DOHH2 (cell line): ENCODE results near the gene CACNA1D.

ENCODE experiments used
- H3F3A ChIP-seq: fragments of 200-600 bp; sonication (generic), shearing (Covaris generic); 2 replicates; pipeline ENCODE4 v1.6.0; 2016; ENCODE audit warnings: antibody characterized with exemption, mild to moderate bottlenecking; ENCODE audit not compliant: control insufficient read depth, insufficient read depth
- H3K27ac ChIP-seq: fragments of 200-600 bp; sonication (generic); 2 replicates; pipeline ENCODE4 v1.5.1; 2014; ENCODE audit warnings: low read depth, mild to moderate bottlenecking, low read length, moderate library complexity
- H3K27me3 ChIP-seq: fragments of 200-600 bp; sonication (generic); 2 replicates; pipeline ENCODE4 v1.6.1; 2014; ENCODE audit warnings: mild to moderate bottlenecking, low read length, mixed read lengths; ENCODE audit not compliant: control insufficient read depth
- H3K36me3 ChIP-seq: fragments of 200-600 bp; sonication (generic); 2 replicates; pipeline ENCODE4 v1.6.1; 2014; ENCODE audit warnings: mild to moderate bottlenecking, low read length, moderate library complexity, mixed read lengths; ENCODE audit not compliant: control insufficient read depth
- H3K4me1 ChIP-seq: fragments of 200-600 bp; sonication (generic); 2 replicates; pipeline ENCODE4 v1.6.1; 2014; ENCODE audit warnings: mild to moderate bottlenecking, low read length, mixed read lengths; ENCODE audit not compliant: control insufficient read depth
- H3K4me2 ChIP-seq: fragments of 200-600 bp; sonication (generic); 2 replicates; pipeline ENCODE4 v1.6.0; 2014; ENCODE audit warnings: mild to moderate bottlenecking, low read length, moderate library complexity
- H3K4me3 ChIP-seq: fragments of 200-600 bp; sonication (generic); 2 replicates; pipeline ENCODE4 v1.5.1; 2014; ENCODE audit warnings: mild to moderate bottlenecking, low read length, mixed read lengths
- H3K79me2 ChIP-seq: fragments of 200-600 bp; sonication (generic); 2 replicates; pipeline ENCODE4 v1.6.1; 2014; ENCODE audit warnings: mild to moderate bottlenecking, low read length, mixed read lengths; ENCODE audit not compliant: control insufficient read depth
- H3K9me2 ChIP-seq: fragments of 200-600 bp; sonication (generic); replicated peaks from 2 replicates; pipeline ENCODE4 v1.6.1; 2014; ENCODE audit warnings: mild to moderate bottlenecking, low read length, mixed read lengths; ENCODE audit not compliant: control insufficient read depth
- H3K9me3 ChIP-seq: fragments of 200-600 bp; sonication (generic); 2 replicates; pipeline ENCODE4 v1.6.1; 2014; ENCODE audit warnings: antibody characterized with exemption, low read length, mixed read lengths; ENCODE audit not compliant: control insufficient read depth, insufficient read depth
- H4K20me1 ChIP-seq: fragments of 200-600 bp; sonication (generic); 2 replicates; pipeline ENCODE4 v1.6.0; 2014; ENCODE audit warnings: low read depth, mild to moderate bottlenecking, antibody characterized with exemption, low read length, moderate library complexity; ENCODE audit not compliant: control insufficient read depth, insufficient read depth
- EZH2phosphoT487 ChIP-seq: fragments of 200-600 bp; sonication (generic); IDR thresholded peaks from 2 replicates; pipeline ENCODE4 v1.6.1; 2017; ENCODE audit warnings: borderline replicate concordance, mild to moderate bottlenecking, antibody characterized with exemption, low read length, moderate library complexity, mixed read lengths
- TF ChIP-seq, protein P1 (sequence below): fragments of 200-600 bp; sonication (generic); IDR thresholded peaks from one replicate; pipeline ENCODE4 v1.5.1; 2014; ENCODE audit warnings: antibody characterized with exemption, mild to moderate bottlenecking, low read depth, low read length; ENCODE audit not compliant: poor library complexity, severe bottlenecking

Gene CACNA1D

DNA sequence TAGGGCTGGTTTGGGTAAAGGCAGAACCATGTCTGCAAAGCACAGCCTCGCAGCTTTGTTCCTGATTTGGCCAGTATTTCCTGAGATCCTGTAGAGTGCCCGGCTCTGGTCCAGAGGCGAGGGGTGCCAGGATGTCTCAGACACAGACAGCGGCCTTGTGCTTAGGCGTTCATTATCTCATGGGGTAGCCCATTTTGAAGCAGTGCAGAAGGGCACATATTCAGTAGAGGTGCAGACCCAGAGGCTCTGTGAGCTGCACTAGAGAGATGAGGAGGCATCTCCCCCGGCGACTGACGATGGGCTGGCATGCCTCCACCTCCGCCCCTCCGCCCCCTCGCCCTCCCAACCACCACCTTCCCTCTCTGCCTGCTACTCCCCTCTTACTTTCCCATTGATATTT is 181.5 kb downstream of the CACNA1D start:
- H3K9me3 ChIP-seq, result no peaks in the 10 kb centered on the region
- H3K9me2 ChIP-seq, result no peaks in the 10 kb centered on the region
- no peak overlapping the region for H3K4me2 ChIP-seq
- no peaks in the 10 kb centered on the region for H3K36me3 ChIP-seq
- H3K27ac ChIP-seq, result no peak overlapping the region
- H3K27me3 ChIP-seq, result peaks cover 3% of the 10 kb centered on the region; the same call in 1 of the 2 replicates
- H3K4me3 ChIP-seq, result no peak overlapping the region
- no peaks in the 10 kb centered on the region for H4K20me1 ChIP-seq
- no peaks in the 10 kb centered on the region for H3K79me2 ChIP-seq
- H3F3A ChIP-seq, result no peaks in the 10 kb centered on the region
- no peaks in the 10 kb centered on the region for H3K4me1 ChIP-seq
- TF ChIP-seq EZH2phosphoT487, result no peak
- TF ChIP-seq, protein P1, sequence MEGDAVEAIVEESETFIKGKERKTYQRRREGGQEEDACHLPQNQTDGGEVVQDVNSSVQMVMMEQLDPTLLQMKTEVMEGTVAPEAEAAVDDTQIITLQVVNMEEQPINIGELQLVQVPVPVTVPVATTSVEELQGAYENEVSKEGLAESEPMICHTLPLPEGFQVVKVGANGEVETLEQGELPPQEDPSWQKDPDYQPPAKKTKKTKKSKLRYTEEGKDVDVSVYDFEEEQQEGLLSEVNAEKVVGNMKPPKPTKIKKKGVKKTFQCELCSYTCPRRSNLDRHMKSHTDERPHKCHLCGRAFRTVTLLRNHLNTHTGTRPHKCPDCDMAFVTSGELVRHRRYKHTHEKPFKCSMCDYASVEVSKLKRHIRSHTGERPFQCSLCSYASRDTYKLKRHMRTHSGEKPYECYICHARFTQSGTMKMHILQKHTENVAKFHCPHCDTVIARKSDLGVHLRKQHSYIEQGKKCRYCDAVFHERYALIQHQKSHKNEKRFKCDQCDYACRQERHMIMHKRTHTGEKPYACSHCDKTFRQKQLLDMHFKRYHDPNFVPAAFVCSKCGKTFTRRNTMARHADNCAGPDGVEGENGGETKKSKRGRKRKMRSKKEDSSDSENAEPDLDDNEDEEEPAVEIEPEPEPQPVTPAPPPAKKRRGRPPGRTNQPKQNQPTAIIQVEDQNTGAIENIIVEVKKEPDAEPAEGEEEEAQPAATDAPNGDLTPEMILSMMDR, result no peak

DNA sequence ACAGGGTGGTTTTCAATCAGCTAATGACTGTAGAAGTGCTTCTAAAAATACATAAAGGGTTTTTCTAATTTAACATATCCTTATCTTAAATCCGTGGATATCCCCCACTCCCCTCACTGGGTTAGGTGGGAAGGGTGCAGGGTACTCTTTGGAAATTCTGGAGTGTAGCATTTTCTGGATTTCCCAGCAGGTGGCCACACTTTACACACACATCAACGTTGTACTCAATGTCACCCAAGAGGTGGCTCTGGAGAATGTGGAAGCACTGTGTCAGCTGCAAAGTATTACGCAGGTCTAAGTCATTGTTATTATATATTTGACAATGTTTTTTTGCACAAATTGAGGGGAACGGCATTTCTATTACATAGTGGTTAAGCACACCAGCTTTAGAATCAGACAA is 183.0 kb downstream of the CACNA1D start:
- Histone ChIP-seq H4K20me1 (no peaks in the 10 kb centered on the region), H3K9me3 (no peaks in the 10 kb centered on the region), H3K79me2 (no peaks in the 10 kb centered on the region), H3K4me3 (no peak overlapping the region), H3K4me1 (no peaks in the 10 kb centered on the region), H3K27ac (no peak overlapping the region), H3K27me3 (peaks cover 6% of the 10 kb centered on the region; the same call in 1 of the 2 replicates), H3F3A (no peaks in the 10 kb centered on the region), H3K9me2 (no peaks in the 10 kb centered on the region), H3K36me3 (no peaks in the 10 kb centered on the region), H3K4me2 (no peak overlapping the region)
- TF ChIP-seq EZH2phosphoT487, result no peak
- TF ChIP-seq, protein P1, result peak; percentile 56

DNA sequence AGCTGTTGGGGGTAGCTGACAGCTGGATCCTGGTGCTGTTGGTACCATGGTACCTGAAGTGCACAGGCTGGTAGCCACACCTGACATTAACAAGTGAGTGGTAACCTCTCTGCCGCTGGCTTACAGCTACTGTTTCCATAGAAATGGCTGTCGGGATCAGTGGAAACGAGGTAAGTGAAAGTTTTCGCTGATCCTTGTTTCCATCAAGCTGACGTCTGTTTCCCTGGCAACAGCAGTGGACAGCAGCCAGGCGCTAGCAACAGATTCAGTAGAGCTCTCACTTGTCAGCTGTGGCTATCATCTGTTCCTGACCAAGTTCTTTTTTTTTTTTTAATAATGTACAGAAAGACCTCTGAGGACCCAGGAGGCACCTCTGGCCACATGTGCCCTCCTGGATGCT is 185.6 kb downstream of the CACNA1D start:
- Histone ChIP-seq H3K27ac (no peak overlapping the region), H3F3A (no peaks in the 10 kb centered on the region), H3K9me3 (no peaks in the 10 kb centered on the region), H3K4me1 (no peaks in the 10 kb centered on the region), H3K4me3 (no peak overlapping the region), H3K9me2 (no peaks in the 10 kb centered on the region), H3K36me3 (no peaks in the 10 kb centered on the region), H3K27me3 (peaks cover 12% of the 10 kb centered on the region), H3K79me2 (no peaks in the 10 kb centered on the region), H4K20me1 (no peaks in the 10 kb centered on the region), H3K4me2 (no peak overlapping the region)
- TF ChIP-seq, protein P1, result no peak
- TF ChIP-seq EZH2phosphoT487, result no peak

DNA sequence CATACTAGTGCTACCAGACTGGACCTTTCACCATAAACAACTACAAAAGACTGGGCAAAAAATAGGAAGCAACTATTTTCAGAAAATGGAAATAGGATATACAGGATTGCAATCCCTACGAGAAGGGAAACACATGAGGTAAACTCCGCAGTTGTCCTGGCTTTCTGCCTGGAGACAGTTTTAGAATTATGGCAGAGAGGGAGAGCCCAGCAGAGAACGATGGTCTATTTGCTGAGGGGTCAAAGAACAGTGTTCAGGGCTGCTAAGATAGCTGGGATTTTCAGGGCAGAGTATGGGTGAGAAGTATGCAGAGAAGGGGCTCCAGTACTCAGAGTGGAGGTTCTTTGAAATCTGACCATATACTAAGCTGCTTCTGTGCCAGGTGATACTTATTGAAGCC is 188.4 kb downstream of the CACNA1D start:
- Histone ChIP-seq H3K36me3 (no peaks in the 10 kb centered on the region), H3K4me1 (no peaks in the 10 kb centered on the region), H3K27me3 (peaks cover 12% of the 10 kb centered on the region), H4K20me1 (no peaks in the 10 kb centered on the region), H3F3A (no peaks in the 10 kb centered on the region), H3K27ac (no peak overlapping the region), H3K79me2 (no peaks in the 10 kb centered on the region), H3K4me3 (no peak overlapping the region), H3K4me2 (no peak overlapping the region), H3K9me2 (no peaks in the 10 kb centered on the region), H3K9me3 (no peaks in the 10 kb centered on the region)
- no peak for TF ChIP-seq EZH2phosphoT487
- TF ChIP-seq, protein P1, result no peak
